ENCODE data around the gene ATG16L2.
A peak's percentile ranks its signal among the peaks of the same experiment; 100 is the strongest.
"Not testable (repeated sequence)": the region's sequence is repeated elsewhere in the genome, so short reads cannot be mapped to it uniquely, and the experiment has no call there.

The ATG16L2 gene

DNA sequence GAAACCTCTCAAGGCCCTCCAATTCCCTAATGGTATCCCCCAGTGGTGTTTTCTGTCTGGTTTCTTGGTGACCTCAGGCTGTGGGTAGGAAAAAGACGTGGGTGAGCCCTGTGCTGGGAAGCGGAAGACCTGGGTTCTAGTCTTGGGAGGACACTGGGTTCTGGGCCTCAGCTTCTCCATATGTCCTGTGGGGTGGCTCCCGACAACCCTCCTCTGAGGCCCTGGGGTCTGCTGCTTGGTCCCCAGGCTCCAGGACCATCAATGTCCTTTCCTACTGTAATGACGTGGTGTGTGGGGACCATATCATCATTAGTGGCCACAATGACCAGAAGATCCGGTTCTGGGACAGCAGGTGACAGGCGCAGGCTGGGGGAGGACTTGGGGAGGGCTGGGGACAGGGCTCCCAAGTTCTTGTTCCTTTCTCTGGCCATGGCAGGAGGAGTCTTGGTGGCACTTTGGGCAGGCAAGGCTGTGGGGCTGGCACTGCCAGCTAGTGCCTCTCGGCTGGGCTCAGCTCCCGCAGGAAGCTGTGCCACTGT lies 12.8 kb downstream of the ATG16L2 start:
- Histone ChIP-seq H3K9me3 (no peaks in the 10 kb centered on the region), H3K36me3 (peaks cover 99% of the 10 kb centered on the region), H3K27ac (peak overlapping the region; percentile 98), H3K4me3 (ENCODE audit: low read depth in 1 of 2, low read length in 1 of 2) (peak overlapping the region in 1 of 2 experiments; percentile 15), H3K27me3 (no peaks in the 10 kb centered on the region), H3K4me1 (ENCODE audit: control insufficient read depth in 1 of 2, insufficient read depth in 1 of 2, low read depth in 1 of 2, low read length in 1 of 2) (peaks cover 33 to 34% of the 10 kb centered on the region in 2 experiments)
- TF ChIP-seq, protein P1, sequence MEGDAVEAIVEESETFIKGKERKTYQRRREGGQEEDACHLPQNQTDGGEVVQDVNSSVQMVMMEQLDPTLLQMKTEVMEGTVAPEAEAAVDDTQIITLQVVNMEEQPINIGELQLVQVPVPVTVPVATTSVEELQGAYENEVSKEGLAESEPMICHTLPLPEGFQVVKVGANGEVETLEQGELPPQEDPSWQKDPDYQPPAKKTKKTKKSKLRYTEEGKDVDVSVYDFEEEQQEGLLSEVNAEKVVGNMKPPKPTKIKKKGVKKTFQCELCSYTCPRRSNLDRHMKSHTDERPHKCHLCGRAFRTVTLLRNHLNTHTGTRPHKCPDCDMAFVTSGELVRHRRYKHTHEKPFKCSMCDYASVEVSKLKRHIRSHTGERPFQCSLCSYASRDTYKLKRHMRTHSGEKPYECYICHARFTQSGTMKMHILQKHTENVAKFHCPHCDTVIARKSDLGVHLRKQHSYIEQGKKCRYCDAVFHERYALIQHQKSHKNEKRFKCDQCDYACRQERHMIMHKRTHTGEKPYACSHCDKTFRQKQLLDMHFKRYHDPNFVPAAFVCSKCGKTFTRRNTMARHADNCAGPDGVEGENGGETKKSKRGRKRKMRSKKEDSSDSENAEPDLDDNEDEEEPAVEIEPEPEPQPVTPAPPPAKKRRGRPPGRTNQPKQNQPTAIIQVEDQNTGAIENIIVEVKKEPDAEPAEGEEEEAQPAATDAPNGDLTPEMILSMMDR (IDR thresholded peaks at IDR 0.05), result no peak

DNA sequence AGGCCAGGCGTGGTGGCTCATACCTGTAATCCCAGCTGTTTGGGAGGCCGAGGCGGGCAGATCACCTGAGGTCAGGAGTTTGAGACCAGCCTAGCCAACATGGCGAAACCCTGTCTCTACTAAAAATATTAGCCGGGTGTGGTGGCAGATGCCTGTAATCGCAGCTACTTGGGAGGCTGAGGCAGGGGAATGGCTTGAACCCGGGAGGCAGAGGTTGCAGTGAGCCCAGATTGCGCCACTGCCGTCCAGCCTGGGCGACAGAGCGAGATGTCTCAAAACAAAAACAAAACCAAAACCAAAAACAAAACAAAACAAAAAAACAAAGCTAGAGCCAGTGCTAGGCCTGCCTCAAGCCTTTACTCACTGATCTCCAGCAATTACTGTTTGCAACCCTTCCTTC lies 13.4 kb downstream of the ATG16L2 start:
- Histone ChIP-seq H3K27ac (peak overlapping the region; percentile 98), H3K36me3 (peaks cover 99% of the 10 kb centered on the region), H3K4me3 (ENCODE audit: low read depth in 1 of 2, low read length in 1 of 2) (peak overlapping the region in 1 of 2 experiments; percentile 15), H3K4me1 (ENCODE audit: control insufficient read depth in 1 of 2, insufficient read depth in 1 of 2, low read depth in 1 of 2, low read length in 1 of 2) (peaks cover 29 to 37% of the 10 kb centered on the region in 2 experiments)
- H3K27me3 ChIP-seq, H3K9me3 ChIP-seq: not testable (repeated sequence)

DNA sequence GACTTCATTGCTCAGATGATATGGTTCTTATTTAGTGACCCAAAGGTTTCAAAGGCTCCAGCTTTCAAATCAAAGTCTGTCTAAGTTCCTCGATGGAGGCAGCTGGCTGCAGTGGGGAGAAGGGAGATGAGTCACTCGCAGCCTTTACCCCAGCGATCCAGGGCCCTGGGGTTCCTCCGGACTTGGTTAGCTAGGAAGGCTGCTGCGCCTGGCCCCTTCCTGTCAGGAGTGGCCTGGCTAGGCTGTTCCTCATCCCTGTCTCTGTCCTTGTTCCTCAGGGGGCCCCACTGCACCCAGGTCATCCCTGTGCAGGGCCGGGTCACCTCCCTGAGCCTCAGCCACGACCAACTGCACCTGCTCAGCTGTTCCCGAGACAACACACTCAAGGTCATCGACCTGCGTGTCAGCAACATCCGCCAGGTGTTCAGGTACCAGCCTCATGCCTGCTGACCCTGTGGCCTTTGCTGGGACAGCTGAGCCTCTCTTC lies 13.9 kb downstream of the ATG16L2 start:
- peaks cover 25 to 37% of the 10 kb centered on the region in 2 experiments for H3K4me1 ChIP-seq (ENCODE audit: control insufficient read depth in 1 of 2, insufficient read depth in 1 of 2, low read depth in 1 of 2, low read length in 1 of 2)
- peak overlapping the region; percentile 98 for H3K27ac ChIP-seq
- H3K4me3 ChIP-seq (ENCODE audit: low read depth in 1 of 2, low read length in 1 of 2), result peak overlapping the region in 1 of 2 experiments; percentile 15
- H3K9me3 ChIP-seq, result no peaks in the 10 kb centered on the region
- H3K36me3 ChIP-seq, result peaks cover 99% of the 10 kb centered on the region
- H3K27me3 ChIP-seq, result no peaks in the 10 kb centered on the region
- TF ChIP-seq, protein P1 (IDR thresholded peaks at IDR 0.05), result no peak

DNA sequence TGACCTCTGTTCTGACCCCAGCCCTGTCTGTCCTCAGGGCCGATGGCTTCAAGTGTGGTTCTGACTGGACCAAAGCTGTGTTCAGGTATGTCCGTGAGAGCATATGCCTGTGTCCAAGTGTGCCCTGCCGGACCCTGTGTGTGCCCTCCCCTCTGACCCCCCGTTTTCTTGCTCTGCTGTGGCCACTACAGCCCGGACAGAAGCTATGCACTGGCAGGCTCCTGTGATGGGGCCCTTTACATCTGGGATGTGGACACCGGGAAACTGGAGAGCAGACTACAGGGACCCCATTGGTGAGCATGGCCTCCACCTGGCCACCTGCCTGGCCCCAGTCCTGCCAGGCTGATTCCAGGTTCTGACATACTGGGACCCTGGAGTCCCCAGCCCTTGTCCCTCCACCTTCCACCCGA lies 14.5 kb downstream of the ATG16L2 start:
- H3K36me3 ChIP-seq, result peaks cover 97% of the 10 kb centered on the region
- TF ChIP-seq, protein P1 (IDR thresholded peaks at IDR 0.05), result no peak
- peak overlapping the region; percentile 98 for H3K27ac ChIP-seq
- H3K9me3 ChIP-seq, result no peaks in the 10 kb centered on the region
- no peak overlapping the region for H3K4me3 ChIP-seq (ENCODE audit: low read depth in 1 of 2, low read length in 1 of 2)
- no peaks in the 10 kb centered on the region for H3K27me3 ChIP-seq
- peaks cover 25 to 33% of the 10 kb centered on the region in 2 experiments for H3K4me1 ChIP-seq (ENCODE audit: control insufficient read depth in 1 of 2, insufficient read depth in 1 of 2, low read depth in 1 of 2, low read length in 1 of 2)

DNA sequence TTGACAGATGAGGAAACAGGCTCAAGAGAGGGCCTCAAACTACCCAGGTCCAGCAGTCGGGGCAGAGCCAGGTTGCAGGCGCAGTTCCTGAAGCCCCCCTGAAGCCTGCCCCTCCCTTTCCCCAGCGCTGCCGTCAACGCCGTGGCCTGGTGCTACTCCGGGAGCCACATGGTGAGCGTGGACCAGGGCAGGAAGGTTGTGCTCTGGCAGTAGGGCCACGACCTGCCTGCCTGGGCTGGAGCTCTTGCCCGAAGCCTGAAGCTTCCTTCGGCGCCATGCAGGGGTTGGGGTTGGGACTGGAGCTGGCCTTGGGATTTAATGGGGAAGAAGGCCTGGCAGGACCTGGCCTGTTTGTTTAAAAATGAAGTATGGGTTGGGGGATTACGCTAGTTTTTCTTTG lies 15.0 kb downstream of the ATG16L2 start:
- no peaks in the 10 kb centered on the region for H3K27me3 ChIP-seq
- no peak overlapping the region for H3K4me3 ChIP-seq (ENCODE audit: low read depth in 1 of 2, low read length in 1 of 2)

More for the DNA sequence above, 15.0 kb downstream of the ATG16L2 start:
- Histone ChIP-seq H3K36me3 (peaks cover 92% of the 10 kb centered on the region), H3K27ac (peak overlapping the region; percentile 98), H3K4me1 (ENCODE audit: control insufficient read depth in 1 of 2, insufficient read depth in 1 of 2, low read depth in 1 of 2, low read length in 1 of 2) (peaks cover 25 to 37% of the 10 kb centered on the region in 2 experiments), H3K9me3 (no peaks in the 10 kb centered on the region)
- TF ChIP-seq, protein P1 (IDR thresholded peaks at IDR 0.05), result no peak
